ENCODE measurements around the gene ST6GALNAC2. TPM values are rescaled to one million over a fixed set of nuclear protein-coding genes. Genes with fewer than 3 reads are reported as not detected.
"Not testable (repeated sequence)": the region's sequence is repeated elsewhere in the genome, so short reads cannot be mapped to it uniquely, and the experiment has no call there.

ST6GALNAC2 gene
- total RNA-seq, 1 donor from 2014 or later, result 4.0 TPM

DNA sequence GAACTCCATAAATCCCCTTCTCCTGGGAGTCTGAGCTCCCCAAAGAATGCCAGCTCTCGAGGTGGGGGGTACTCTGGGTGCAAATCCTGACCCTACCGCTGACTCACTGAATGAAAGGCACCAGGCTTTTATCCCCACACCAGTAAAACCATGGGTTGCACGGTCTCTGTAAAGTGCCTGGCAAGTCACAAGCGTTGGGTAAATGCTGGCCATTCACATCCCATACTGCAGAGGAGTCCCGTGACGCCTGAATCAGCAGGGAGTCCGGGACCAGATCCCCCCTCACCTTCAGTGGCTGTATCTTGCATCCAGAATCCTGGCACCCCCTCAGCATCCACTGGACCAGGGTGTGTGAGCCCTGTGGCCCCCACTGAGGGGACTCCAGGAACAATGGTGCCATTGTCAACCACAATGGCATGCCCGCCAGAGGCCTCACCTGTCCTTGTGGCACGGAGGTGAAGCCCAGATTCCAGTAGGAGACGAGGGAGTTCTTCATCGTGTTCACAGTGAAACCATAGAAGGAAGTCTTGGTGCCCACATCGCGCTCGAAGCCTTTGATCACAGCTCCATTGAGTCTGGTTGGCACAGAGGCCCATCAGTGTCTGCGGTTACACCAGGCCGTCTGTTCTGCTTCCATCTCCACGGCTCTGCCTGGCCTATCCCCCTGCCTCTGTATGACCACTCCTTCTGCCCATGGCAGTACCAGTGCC, 13.3 kb downstream of the ST6GALNAC2 start:
- DNase-seq (ENCODE audit: low spot score), result no peak
- ATAC-seq, result no peak

DNA sequence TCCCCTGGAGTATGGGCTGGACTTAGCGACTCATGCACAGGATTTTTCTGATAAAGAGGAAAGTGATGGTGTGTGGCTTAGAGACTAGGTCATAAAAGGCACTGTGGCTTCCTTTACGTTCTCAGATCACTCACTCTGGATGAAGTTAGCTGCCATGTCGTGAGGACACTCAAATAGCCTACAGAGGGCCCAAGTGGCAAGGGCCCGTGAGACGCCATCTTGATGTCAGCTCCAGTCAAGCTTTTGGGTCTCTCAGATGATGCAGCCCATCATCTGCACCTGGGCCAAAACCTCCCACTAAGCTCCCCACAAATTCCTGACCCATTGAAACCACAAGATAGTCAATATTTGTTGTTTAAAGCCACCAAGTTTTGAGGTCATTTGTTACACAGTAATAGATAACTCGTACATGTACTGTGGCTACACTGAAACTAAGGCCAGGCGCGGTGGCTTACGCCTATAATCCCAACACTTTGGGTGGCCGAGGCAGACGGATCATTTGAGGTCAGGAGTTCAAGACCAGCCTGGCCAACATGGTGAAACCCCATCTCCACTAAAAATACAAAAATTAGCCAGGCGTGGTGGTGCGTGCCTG, 14.7 kb downstream of the ST6GALNAC2 start:
- ATAC-seq (no peak), DNase-seq (ENCODE audit: low spot score) (no peak)

DNA sequence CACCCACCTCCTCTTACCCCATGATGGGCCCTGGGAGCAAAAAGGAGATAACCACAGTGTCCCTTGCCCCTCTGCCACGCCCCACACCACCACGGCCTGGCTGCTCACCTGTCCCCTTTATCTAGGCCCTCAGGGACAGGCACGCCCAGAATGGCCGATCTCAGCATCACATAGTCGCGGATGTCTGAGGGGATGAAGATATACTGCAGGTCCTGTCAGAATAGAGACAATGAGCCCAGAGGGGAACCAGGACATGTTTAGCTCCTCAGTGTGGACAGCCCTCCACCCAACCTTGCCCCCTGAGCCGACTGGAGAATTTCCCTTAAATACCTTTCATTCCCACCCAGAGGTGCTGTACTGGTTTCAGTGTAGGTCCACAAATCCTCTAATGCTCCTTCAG, 15.2 kb downstream of the ST6GALNAC2 start:
- ATAC-seq, result no peak
- no peak for DNase-seq (ENCODE audit: low spot score)

DNA sequence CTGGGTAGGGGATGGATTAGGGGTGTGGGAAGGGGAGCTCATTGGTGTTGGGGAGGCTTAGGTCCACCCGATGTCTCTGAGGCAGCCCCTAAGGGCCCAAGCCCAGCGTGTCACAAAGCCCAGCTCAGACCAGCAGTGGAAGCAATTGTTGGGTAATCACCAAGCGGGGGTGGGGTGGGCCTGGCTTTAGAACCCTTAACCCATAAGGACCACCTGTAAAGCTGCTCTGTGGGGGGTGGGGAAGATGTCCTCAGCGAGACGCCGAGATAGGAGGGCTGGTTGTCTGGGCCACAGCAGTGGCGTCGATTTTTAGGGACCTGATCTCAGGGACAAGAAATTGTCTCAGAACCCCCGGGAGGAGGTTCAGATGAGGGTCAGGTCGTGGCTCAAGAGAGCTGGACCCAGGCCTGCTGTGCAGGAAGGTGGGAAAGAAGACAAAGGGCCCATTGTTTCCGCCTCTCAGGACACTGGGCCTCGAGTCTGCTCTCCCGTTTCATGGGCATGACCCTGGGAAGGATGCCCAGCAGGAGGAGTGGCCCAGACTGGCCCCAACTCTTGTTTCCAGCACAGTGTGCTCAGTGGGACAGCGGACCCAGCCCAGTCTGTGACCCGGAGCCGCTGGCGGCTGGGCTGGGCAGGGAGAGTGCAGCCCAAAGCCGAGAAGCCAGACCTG, 15.9 kb downstream of the ST6GALNAC2 start:
- peak; percentile 69 for DNase-seq (ENCODE audit: low spot score)
- ATAC-seq, result peak; percentile 73

DNA sequence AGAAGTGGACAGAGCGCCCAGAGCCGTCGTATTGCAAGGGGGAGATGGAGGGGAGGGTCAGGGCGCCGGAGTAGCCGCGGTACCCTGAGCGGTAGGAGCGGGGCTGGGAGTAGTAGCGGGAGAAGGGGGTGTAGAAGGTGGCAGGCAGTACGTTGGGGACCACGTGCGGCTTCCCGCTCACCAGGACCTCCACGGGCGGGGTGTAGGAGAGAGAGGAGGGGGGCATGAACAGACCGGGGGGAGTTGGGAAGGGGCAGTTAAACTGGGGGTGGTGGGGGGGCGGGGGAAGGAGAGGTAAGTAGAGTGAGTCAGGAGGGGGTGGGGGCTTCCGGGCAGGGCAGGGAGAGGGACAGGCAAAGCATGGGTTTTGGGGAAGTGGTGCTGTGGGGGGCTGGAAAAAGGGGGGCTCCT, 16.8 kb downstream of the ST6GALNAC2 start:
- DNase-seq (ENCODE audit: low spot score) (no peak), ATAC-seq (no peak)

DNA sequence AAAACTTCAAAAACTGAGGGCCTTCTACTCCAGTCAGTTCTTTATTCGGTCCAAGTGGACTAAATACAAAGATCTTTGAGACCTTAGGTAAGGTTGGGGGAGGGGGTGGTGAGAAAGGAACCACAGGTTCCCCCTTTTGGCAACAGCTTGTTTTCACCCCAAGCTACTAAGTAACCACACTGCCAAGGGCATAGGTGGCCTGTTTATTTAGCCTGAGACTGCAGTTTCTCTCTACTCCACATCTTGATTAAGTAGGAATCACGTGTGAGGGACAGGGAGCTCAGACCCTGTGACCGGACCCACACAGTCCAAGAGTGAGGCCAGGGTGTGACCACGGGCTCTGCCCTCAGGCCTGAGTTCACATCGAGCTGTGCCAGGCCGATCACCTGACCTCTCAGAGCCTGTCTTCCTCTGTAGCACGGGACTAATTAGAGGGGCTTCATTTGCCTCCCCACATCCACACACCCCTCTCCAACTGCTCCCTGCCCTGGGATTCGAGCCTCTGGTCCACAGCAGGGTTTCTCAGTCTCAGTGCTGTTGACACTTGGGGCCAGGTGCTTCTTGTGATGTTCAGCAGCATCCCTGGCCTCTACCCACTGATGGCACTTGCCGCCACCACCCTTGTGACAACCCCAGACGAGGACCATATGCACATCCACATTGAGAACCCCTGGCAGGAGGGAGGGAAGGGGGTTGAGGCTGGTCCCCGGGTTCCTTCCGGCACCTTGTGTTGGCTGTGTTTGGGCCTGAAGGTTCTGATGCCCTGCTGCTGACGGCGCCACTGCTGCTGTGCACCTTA, 17.8 kb downstream of the ST6GALNAC2 start:
- ATAC-seq, result peak; percentile 79

DNA sequence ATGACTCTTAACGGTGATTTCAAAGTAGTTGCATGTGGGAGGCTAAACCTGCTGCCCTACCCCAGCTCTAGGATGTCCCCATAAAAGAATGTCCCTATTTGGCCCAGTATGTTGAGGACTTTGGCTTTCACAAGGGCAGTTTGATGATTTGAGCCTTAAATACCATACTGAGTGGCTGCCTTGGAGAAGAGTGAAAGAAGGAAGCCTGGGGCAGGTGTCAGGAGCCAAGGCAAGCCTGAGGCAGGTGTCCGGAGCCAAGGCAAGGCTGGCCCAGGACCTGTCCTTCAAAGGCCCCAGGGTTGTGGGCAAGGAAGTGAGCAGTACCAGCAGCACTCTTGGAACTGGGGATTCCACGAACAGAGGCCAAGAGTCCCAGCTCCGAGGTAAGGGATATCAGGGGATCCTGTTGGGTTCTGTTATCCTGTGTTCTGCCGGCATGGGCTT, 18.6 kb downstream of the ST6GALNAC2 start:
- DNase-seq (ENCODE audit: low spot score), result no peak
- ATAC-seq, result no peak

More for the DNA sequence above, 17.8 kb downstream of the ST6GALNAC2 start:
- DNase-seq (ENCODE audit: low spot score), result peak; percentile 79

DNA sequence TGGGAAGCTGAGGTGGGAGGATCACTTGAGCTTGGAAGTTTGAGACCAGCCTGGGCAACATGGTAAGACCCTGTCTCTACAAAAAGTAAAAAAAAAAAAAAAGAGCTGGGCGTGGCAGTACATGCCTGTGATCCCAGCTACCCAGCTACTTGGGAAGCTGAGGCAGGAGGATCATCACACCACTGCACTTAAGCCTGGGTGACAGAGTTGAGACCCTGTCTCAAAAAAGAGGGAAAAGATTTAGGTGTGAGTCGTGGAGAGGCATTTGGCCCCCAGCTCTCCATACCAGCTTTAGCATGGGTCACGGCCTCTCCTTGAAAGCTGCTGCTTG, 19.1 kb downstream of the ST6GALNAC2 start:
- DNase-seq (ENCODE audit: low spot score) (no peak), ATAC-seq (no peak)

DNA sequence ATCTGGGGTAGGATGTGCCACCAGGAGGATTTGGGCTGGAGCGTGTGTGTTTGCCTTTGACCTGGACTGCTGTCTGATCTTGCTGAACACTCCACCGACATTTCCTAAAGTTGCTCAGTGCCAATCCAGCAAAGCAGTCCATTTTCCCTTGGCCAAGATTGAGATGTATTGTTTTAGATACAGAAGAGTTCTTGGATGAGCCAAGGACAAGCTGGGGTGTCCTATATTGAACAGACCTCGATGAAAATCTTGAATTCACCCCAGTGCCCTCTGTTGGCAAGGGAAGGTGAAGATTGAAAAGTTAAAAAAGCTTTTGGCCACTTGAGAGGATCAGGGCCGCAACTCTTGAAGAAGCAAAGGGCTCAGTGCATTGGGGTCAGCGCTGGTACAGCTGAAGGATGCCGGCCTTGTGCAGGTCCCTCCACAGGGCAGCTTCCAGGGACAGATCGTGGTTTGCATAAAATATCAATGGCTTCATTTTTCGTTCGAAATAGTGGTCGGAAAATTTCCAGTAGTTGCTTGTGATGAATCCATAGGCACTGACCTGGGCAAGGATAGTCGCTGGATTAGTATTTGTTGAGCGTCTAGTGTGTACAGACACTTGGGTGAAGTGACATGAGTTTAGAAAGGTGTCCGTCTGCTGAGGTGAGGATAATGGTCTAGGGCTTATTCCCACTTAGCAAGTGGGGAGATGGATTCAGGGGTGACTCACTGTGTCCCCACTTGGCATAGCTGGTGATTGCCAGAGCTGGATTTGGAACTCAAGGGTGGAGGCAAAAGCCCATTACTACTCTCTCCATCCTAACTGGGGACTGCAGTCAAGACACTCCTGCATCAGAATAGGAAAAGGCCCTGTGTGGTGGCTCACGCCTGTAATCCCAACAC, 19.7 kb downstream of the ST6GALNAC2 start:
- ATAC-seq (no peak), DNase-seq (ENCODE audit: low spot score) (no peak)

DNA sequence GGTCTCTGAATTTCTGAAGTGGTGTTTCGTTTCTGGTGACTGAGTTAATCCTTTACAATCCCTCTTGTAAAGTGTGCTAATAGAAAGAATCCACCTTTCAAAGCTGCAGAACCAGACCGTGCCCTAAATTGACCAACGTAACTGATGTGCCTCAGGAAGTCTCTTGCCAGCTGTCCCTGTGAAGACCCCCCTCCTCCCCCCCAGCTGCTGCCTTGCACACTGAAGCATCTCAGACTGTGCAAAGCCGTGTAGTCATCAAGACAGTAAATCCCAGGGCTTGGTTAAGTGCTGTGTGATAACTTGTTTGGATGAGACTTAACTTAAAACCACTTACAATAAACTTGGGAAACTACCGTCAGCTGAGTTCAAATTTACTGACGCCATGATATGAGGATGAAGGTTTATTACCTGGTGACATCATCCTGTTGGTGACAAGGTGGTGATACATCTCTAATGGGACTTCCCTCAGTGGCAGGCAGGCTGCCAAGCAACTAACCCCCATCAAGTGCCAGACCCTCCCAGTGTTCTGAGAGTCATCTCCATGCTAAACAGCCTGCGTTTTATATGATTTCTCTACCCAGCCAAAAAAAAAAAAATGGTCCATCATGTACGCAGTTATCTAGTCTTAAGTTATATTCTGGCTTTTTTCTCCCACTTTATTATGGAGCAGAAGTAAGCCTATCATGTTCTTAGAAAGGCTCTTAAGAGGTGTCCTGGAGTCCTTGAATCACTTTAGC, 20.5 kb downstream of the ST6GALNAC2 start:
- DNase-seq (ENCODE audit: low spot score), result not testable (repeated sequence)

DNA sequence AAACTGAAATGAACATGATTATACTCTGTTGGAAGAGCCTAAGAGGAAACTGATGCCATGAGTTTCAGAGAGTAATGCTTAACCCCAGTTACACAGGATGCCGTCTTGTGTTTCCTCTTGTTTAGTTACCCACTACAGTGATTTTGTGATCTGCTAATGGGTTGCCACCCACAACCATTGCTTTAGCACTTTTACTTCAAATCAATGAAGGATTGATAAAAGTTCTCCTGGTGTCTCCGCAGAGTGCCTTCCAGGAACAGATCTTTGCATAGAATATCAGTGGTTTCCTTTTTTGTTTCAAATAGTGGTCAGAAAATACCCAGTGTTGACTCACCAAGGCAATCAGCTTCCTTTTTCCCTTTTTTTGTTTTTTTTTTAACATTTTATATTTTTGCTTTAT, 22.3 kb downstream of the ST6GALNAC2 start:
- not testable (repeated sequence) for ATAC-seq

More for the DNA sequence above, 20.5 kb downstream of the ST6GALNAC2 start:
- ATAC-seq, result not testable (repeated sequence)

DNA sequence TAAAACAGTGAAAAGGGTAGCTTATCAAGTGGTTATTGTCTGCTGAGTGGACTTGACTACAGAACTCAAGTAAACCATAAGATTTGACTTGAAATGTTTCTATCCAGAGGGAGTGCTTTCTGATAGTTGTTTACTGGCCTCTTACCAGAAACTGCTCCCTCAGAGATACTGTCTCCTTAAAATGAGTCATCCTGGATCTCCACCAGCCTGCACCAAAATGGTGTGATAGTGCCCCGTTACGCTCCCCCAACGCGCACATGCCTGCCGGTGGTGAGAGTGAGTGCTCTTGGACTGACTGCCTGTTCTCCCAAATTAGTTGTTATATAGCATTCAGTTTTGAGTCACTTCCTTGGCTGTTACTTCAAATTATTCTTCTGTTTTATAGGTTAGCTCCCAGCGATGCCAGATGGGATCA, 22.9 kb downstream of the ST6GALNAC2 start:
- ATAC-seq, result no peak

More for the DNA sequence above, 22.3 kb downstream of the ST6GALNAC2 start:
- DNase-seq (ENCODE audit: low spot score), result not testable (repeated sequence)

DNA sequence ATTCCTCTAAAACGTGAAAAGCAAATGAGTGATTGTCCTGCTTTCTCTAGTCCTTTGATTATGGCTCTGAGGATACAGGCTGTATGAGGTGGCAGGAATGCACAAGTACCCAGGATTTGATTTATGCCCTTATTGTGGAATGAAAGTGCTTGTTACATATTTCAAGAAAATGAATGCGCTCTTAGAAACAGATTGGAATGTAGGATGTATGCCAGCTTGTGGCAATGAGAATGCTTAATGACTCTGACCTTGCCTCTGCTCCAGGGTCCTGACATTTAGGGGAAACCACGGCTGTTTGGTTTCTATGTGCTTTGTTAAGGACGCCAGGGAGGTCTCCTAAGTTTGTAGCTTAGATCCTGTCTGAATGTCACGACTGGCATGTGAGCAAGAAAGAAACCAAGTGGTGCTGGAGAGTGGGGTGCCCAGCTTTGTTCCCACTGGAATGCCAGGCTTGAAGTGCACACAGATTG, 23.8 kb downstream of the ST6GALNAC2 start:
- no peak for ATAC-seq
- DNase-seq (ENCODE audit: low spot score), result no peak

More for the DNA sequence above, 22.9 kb downstream of the ST6GALNAC2 start:
- DNase-seq (ENCODE audit: low spot score), result no peak

DNA sequence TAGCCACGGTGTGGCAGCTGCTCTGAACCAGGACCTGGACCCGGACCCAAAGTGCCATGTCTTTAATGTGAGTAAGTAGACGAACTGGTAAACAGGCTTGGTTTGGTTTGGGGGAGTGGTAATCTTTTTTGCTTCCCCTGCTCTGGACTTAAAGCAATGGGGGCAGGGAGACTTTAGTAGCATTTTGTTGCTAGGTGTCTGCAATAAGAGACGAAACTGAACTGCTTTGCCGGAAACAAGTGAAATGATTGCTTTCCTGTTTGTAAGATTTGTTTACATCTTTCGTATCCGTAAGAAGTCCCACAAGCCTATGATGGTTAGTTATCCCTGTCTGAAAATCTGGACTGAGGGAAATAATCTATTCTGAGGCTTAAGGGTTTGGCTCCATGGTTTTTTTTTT, 24.3 kb downstream of the ST6GALNAC2 start:
- no peak for DNase-seq (ENCODE audit: low spot score)
- no peak for ATAC-seq

DNA sequence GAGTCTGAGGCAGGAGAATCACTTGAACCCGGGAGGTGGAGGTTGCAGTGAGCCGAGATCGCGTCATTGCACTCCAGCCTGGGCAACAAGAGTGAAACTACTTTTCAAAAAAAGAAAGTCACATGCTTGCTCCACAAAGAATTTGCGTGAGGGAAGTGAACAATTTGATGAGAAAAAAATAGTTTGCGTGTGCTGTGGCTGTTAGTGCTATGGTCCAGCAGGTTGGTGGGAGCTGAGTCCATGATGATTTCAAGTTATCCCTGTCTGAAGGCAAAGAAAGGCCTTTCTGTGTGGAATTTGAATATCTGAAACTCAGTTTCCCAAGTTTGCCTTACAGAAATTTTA, 24.8 kb downstream of the ST6GALNAC2 start:
- DNase-seq (ENCODE audit: low spot score) (no peak), ATAC-seq (no peak)

DNA sequence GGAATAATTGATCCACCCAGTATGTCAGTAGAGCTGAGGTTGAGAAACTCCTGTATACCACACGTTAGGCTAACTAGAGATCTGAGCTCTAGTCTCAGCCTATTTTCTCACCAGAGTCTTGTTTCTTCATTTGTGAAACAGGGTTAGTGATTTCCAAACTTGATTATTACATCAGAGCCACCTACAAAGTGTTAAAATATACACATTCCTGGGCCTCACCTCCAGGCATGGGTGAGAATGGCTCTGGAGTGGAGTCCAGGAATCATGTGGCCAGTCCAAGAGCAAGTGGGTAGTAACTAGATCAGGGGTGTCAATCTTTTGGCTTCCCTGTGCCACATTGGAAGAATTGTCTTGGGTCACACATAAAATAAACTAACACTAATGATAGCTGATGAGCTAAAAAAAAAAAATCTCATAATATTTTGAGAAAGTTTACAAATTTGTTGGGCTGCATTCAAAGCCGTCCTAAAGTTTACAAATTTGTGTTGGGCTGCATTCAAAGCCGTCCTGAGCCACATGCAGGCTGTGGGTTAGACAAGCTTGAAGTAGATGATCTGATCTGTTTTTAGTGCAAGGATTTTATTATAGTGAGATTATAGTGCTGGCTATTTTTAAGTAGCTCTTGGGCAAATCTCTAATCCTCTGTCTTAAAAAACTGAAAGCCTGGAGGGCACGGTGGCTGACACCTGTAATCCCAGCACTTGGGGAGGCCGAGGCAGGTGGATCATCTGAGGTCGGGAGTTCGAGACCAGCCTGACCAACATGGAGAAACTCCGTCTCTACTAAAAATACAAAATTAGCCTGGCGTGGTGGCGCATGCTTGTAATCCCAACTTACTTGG, 25.4 kb downstream of the ST6GALNAC2 start:
- no peak for ATAC-seq
- no peak for DNase-seq (ENCODE audit: low spot score)

DNA sequence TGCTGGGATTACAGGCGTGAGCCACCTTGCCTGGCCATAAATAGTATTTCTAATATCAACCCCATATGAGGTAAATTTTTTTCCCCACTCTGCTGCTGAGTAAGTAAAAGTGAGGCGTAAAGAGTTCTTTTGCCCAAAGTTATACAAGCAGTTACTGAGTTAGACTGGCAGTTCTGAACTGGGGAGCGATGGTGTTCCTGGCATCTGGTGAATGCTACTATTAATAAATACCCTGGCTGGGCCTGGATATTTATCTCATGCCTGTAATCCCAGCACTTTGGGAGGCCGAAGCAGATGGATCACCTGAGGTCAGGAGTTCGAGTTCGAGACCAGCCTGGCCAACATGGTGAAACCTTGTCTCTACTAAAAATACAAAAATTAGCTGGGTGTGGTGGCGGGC, 26.2 kb downstream of the ST6GALNAC2 start:
- not testable (repeated sequence) for ATAC-seq

More for the DNA sequence above, 26.2 kb downstream of the ST6GALNAC2 start:
- DNase-seq (ENCODE audit: low spot score), result not testable (repeated sequence)

Measured in left lobe of liver (tissue), 2 donors.